AG09319 (cell line): ENCODE measurements around the gene CACNA1C.

Source experiments
- DNase-seq: peaks from one replicate; pipeline ENCODE4 v3.0.0-alpha.2; 2010; ENCODE audit warnings: low read depth; ENCODE audit errors: extremely low read depth
- TF ChIP-seq, protein P1 (sequence below): IDR thresholded peaks from 2 replicates; pipeline ENCODE4 v1.5.1; 2011; ENCODE audit warnings: low read depth, mild to moderate bottlenecking, inconsistent platforms, low read length, moderate library complexity

The CACNA1C gene

DNA sequence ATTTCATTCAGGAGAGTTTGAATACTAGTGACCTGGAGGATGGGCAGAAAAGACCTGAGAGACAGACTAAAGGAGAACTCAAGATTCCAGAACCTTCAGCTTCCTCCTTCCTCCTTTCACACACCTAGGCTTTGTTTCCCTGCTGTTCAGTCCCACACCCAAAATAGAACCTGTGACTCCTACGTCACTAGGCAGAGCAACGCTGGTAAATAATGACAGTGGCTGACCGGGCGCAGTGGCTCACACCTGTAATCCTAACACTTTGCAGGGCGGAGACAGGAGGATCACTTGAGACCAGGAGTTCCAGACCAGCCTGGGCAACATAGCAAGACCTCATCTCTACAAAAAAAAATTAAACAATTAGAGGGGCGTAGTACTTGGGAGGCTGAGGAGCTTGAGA, 575.6 kb downstream of the CACNA1C start:
- no peak for DNase-seq
- TF ChIP-seq, protein P1, sequence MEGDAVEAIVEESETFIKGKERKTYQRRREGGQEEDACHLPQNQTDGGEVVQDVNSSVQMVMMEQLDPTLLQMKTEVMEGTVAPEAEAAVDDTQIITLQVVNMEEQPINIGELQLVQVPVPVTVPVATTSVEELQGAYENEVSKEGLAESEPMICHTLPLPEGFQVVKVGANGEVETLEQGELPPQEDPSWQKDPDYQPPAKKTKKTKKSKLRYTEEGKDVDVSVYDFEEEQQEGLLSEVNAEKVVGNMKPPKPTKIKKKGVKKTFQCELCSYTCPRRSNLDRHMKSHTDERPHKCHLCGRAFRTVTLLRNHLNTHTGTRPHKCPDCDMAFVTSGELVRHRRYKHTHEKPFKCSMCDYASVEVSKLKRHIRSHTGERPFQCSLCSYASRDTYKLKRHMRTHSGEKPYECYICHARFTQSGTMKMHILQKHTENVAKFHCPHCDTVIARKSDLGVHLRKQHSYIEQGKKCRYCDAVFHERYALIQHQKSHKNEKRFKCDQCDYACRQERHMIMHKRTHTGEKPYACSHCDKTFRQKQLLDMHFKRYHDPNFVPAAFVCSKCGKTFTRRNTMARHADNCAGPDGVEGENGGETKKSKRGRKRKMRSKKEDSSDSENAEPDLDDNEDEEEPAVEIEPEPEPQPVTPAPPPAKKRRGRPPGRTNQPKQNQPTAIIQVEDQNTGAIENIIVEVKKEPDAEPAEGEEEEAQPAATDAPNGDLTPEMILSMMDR = no peak

DNA sequence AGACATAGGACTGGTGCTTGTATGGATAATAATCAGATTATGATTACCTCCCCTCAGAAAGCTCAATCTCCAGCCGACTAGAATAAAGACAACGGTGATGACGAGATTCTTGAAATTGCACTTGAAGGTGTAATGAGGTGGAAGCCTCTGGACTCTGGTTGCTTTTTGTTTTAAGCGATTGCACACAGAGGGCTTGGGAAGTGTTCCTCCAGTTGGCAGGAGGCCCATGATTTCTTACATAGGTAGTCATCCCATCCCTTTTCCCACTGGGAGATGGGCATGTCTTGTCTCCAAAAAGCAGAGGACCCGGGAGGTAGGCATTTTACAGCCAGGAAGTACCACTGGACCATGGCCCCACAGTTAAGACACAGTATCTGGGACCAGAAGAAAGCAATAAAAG, 576.3 kb downstream of the CACNA1C start:
- DNase-seq = no peak
- TF ChIP-seq, protein P1 = no peak

DNA sequence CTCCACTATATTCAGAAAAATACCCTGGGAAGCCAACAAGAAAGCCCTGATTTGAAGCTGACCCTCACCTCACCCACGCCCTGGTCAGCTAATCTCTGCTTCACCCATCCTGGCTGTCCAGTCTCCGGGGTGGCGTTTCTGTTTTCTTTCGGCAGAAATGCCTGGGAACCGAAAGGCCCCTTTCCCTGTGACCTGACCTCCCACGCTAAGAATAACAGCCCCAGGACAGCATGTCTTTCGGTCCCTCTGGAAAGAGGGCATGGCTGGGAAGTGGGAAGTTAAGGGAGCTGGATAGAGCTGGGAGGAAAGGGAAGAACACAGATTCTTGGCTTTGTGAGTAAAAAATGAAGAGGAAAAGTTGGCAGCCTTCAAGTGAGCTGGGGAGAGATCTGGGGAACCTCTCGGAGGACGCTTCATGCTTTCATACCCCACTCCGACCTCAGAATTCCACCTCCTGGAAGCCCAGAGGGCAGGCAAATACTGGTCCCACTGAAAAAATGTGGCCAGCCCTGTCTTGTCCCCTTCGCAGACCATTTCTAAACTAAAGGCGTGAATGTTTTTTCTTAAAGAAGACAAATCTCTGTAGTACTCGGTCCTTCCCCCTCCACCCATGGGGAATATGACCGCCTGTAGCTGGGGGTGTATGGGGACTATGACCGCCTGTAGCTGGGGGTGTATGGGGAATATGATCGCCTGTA, 579.0 kb downstream of the CACNA1C start:
- TF ChIP-seq, protein P1 = no peak
- no peak for DNase-seq

DNA sequence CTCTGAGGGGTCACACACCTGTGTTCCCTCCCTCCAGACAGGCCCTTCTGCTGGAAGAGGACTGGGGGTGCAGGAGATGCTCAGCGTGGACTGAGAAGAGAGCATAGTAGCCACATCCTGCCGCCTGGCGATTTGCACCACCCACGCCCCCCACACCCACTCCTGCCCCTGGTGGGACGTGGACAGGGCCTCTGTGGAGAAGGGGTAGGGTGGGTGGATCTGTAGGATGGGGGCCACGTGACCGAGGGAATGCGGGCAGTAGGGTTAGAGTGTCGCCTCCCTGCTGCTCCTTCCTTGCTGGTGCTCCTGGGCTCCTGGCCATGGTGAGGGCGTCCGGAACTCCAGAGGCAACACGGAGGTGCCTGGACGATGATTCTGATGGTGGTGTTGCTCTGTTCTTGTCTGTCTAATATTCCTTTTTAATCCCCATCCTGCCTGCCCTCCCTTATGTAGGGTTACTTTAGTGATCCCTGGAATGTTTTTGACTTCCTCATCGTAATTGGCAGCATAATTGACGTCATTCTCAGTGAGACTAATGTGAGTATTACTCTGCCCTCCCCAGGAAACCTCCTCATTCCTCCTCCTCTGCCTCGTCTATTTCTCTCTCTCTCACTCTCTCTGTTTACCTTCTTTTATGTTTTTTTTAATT, 580.5 kb downstream of the CACNA1C start:
- TF ChIP-seq, protein P1 = no peak
- no peak for DNase-seq

DNA sequence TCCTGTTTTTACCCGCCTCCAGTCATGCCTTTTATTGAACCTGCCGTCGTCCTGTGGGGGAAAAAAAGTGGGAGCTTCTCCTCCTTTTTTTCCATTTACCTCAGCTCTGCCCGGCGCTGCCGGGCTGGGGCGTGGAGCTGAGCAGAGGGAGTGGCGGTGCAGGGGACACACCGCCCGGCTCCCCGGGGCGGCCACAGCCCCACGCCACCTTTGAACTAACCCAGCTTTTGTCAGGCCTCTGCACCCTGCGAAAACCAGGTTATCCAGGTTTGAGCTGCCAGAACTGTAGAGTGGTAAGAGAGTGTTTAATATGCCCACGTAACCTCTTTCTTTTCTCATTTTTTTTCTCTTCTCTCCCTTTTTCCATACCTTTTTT, 581.0 kb downstream of the CACNA1C start:
- TF ChIP-seq, protein P1 = no peak
- no peak for DNase-seq

DNA sequence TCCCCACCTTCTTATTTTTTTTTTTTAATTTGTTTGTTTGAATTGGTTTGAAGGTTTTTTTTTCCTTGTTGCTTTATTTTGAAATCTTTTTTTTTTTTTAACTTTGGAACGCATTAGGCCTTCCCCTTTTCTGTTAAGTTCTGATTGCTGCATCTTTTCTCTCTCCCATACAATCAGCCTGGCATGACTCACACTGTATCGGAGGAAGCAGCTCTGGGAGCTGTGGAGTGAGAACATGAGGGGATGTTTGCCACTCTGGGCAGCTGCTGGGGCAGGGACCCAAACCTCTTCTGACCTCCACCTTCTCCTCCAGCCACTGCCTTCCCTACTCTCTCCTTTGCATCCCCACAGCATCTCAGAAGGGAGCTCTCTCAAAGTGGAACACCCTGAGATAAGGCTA, 581.7 kb downstream of the CACNA1C start:
- DNase-seq = no peak
- TF ChIP-seq, protein P1 = no peak

DNA sequence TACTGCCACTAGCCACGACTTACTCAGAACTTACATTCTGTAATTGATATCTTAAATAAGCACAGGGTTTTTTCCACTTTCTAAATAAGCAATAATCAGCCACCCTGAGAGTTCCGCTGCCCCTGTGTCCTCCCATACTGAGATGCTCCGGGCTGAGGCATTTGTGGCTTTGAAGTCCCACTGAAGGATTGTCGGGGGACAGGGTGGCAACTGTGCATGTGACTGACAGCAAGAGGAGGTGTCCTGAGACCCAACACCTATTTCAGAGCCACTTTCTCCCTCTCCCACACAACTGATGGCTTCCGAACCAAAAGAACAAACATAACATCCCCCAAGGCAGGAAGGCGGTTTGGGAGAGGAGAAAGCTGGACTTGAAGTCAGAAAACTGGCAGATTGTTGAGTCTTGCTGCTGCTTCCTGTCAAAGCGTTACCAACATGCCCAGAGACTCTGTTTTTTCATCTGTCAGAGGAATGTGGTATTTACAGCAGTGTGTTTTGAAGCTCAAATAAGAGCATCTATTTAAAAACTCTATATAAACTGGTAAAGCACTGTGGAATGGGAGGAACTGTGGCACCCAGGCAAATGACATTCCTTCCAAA, 584.1 kb downstream of the CACNA1C start:
- DNase-seq = no peak
- TF ChIP-seq, protein P1 = no peak
